Choroid plexus epithelial cell (primary cell): ENCODE measurements around the gene OVOL1.
"Not testable (repeated sequence)": the region's sequence is repeated elsewhere in the genome, so short reads cannot be mapped to it uniquely, and the experiment has no call there.

Experiments used
- DNase-seq: peaks from one replicate; pipeline ENCODE4 v3.0.0-alpha.2; 2010; ENCODE audit warnings: low read depth
- H3K4me3 ChIP-seq: 2 replicates; pipeline ENCODE4 v1.5.1; 2011; ENCODE audit warnings: low read depth, mild to moderate bottlenecking, control low read depth, low read length, moderate library complexity
- CTCF ChIP-seq: conservative IDR thresholded peaks from 2 replicates; pipeline ENCODE4 v1.5.1; 2011; ENCODE audit warnings: low read depth, mild to moderate bottlenecking, control low read depth, inconsistent platforms, low read length, moderate library complexity

The OVOL1 gene

GRCh38 chr11:65744699-65745042 lies 42.2 kb upstream of the OVOL1 start:
- no peak for TF ChIP-seq CTCF
- no peak for DNase-seq
- H3K4me3 ChIP-seq = no peak overlapping the region

GRCh38 chr11:65745049-65745448 lies 41.8 kb upstream of the OVOL1 start:
- no peak for TF ChIP-seq CTCF
- no peak for DNase-seq
- no peak overlapping the region for H3K4me3 ChIP-seq

DNA sequence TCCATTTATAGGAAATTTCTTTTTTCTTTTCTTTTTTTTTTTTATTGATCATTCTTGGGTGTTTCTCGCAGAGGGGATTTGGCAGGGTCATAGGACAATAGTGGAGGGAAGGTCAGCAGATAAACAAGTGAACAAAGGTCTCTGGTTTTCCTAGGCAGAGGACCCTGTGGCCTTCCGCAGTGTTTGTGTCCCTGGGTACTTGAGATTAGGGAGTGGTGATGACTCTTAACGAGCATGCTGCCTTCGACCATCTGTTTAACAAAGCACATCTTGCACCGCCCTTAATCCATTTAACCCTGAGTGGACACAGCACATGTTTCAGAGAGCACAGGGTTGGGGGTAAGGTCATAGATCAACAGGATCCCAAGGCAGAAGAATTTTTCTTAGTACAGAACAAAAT lies 24.7 kb upstream of the OVOL1 start:
- not testable (repeated sequence) for H3K4me3 ChIP-seq, DNase-seq

DNA sequence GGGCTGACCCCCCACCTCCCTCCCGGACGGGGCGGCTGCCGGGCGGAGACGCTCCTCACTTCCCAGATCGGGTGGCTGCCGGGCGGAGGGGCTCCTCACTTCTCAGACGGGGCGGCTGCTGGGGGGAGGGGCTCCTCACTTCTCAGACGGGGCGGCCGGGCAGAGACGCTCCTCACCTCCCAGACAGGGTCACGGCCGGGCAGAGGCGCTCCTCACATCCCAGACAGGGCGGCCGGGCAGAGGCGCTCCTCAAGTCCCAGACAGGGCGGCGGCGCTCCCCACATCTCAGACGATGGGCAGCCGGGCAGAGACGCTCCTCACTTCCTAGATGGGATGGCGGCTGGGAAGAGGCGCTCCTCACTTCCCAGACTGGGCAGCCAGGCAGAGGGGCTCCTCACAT lies 24.0 kb upstream of the OVOL1 start:
- DNase-seq, H3K4me3 ChIP-seq: not testable (repeated sequence)

- no peak for TF ChIP-seq CTCF
- no peak for DNase-seq
- no peak overlapping the region for H3K4me3 ChIP-seq
These were observed 22.4 kb upstream of the OVOL1 start for GRCh38 chr11:65764434-65764833.

- TF ChIP-seq CTCF = no peak
- no peak overlapping the region for H3K4me3 ChIP-seq
These were observed 20.3 kb upstream of the OVOL1 start for GRCh38 chr11:65766535-65766934.

GRCh38 chr11:65767406-65767805 lies 19.5 kb upstream of the OVOL1 start:
- no peak for TF ChIP-seq CTCF
- DNase-seq = no peak
- no peak overlapping the region for H3K4me3 ChIP-seq

More at GRCh38 chr11:65766535-65766934, 20.3 kb upstream of the OVOL1 start:
- DNase-seq = peak; percentile 47

GRCh38 chr11:65767806-65768205 lies 19.1 kb upstream of the OVOL1 start:
- DNase-seq, H3K4me3 ChIP-seq: not testable (repeated sequence)

DNA sequence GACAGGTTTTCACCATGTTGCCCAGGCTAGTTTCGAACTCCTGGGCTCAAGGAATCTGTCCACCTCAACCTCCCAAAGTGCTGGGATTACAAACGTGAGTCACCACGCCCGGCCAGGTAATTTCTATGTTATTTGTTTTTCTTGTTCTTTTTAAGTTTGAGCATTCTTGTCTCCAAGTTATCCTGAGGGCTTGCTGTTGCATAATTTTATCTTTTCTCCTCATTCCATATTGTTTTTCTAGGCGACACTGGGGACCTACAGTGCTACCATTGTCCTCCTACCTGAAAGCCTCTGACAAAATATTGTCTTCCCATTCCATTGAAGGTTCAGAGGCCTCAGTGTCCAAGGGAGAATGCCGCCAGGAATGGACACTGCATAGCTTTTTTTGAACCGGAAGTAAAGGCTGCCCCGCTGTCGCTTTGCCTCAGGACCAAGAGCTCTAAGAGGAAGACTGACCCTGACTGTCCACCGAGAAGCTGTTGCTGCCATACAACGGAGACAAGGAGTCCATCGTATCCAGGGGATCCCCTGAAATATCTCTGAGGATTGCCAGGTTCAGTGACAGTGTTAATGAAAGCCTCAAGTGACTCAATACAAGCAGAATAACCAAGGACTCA lies 15.8 kb upstream of the OVOL1 start:
- TF ChIP-seq CTCF = no peak
- DNase-seq = no peak
- no peak overlapping the region for H3K4me3 ChIP-seq
